Inferior parietal cortex (tissue), 1 donor: ENCODE results near the gene FOXD4.
"Not testable (repeated sequence)": the region's sequence is repeated elsewhere in the genome, so short reads cannot be mapped to it uniquely, and the experiment has no call there.

Experiments used
- DNase-seq: peaks from one replicate; pipeline ENCODE4 v3.0.0-alpha.2; 2016; ENCODE audit errors: extremely low spot score

The FOXD4 gene

GRCh38 chr9:117995-118467 is at the start of gene FOXD4:
Gene FOXD4, minus strand, starts transcription at chr9:118417. Its CDS starts 298 bp downstream, at chr9:118119.
- not testable (repeated sequence) for DNase-seq

GRCh38 chr9:159871-160270 is 41.7 kb upstream of the FOXD4 start:
- not testable (repeated sequence) for DNase-seq

- DNase-seq = not testable (repeated sequence)
Measured at GRCh38 chr9:151173-151572, 33.0 kb upstream of the FOXD4 start.

- not testable (repeated sequence) for DNase-seq
Measured at GRCh38 chr9:139880-140279, 21.7 kb upstream of the FOXD4 start.

- DNase-seq = not testable (repeated sequence)
Measured at GRCh38 chr9:117144-117994, 848 bp downstream of the FOXD4 start.

- DNase-seq = not testable (repeated sequence)
Measured at GRCh38 chr9:116239-117077, 1.8 kb downstream of the FOXD4 start.

- DNase-seq = not testable (repeated sequence)
Measured at GRCh38 chr9:115118-115451, 3.1 kb downstream of the FOXD4 start.

- not testable (repeated sequence) for DNase-seq
Measured at GRCh38 chr9:114267-115117, 3.7 kb downstream of the FOXD4 start.

- DNase-seq = not testable (repeated sequence)
Measured at GRCh38 chr9:113468-114266, 4.5 kb downstream of the FOXD4 start.

GRCh38 chr9:112589-113467 is 5.4 kb downstream of the FOXD4 start:
- not testable (repeated sequence) for DNase-seq

- DNase-seq = not testable (repeated sequence)
Measured at GRCh38 chr9:110672-111071, 7.5 kb downstream of the FOXD4 start.

- not testable (repeated sequence) for DNase-seq
Measured at GRCh38 chr9:109540-109939, 8.7 kb downstream of the FOXD4 start.

GRCh38 chr9:108742-109495 is 9.3 kb downstream of the FOXD4 start:
- DNase-seq = not testable (repeated sequence)

GRCh38 chr9:105991-106390 is 12.2 kb downstream of the FOXD4 start:
- DNase-seq = not testable (repeated sequence)

- not testable (repeated sequence) for DNase-seq
Measured at GRCh38 chr9:100430-100829, 17.8 kb downstream of the FOXD4 start.

GRCh38 chr9:99867-100266 is 18.4 kb downstream of the FOXD4 start:
- not testable (repeated sequence) for DNase-seq

- not testable (repeated sequence) for DNase-seq
Measured at GRCh38 chr9:98775-99174, 19.4 kb downstream of the FOXD4 start.

- not testable (repeated sequence) for DNase-seq
Measured at GRCh38 chr9:94992-95391, 23.2 kb downstream of the FOXD4 start.

GRCh38 chr9:94323-94722 is 23.9 kb downstream of the FOXD4 start:
- DNase-seq = not testable (repeated sequence)
